DOHH2 (cell line): ENCODE data around the gene ZRANB3.

Source experiments
- EZH2phosphoT487 ChIP-seq: fragments of 200-600 bp; sonication (generic); IDR thresholded peaks from 2 replicates; pipeline ENCODE4 v1.6.1; 2017; ENCODE audit warnings: borderline replicate concordance, mild to moderate bottlenecking, antibody characterized with exemption, low read length, moderate library complexity, mixed read lengths
- TF ChIP-seq, protein P1 (sequence below): fragments of 200-600 bp; sonication (generic); IDR thresholded peaks from one replicate; pipeline ENCODE4 v1.5.1; 2014; ENCODE audit warnings: antibody characterized with exemption, mild to moderate bottlenecking, low read depth, low read length; ENCODE audit not compliant: poor library complexity, severe bottlenecking

DNA sequence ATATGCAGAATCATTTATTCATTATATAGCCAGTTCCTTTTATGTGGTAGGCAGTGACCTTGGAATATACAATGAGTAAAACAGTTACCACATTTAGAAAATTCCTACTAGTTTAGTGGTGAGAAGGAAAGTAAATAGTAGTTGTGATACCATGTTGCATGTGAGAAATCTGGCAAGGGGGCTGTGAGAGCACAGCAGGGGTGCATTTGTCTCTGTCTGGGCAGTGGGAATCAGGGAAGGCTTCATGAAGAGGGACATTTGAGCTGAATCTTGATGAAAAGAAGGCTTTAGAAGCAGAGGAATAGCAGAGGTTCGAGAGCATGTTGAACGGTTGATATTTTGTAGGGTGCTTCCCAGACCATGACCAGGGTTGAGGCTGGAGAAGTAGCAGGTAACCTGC lies 400.3 kb downstream of the ZRANB3 start:
- TF ChIP-seq, protein P1, sequence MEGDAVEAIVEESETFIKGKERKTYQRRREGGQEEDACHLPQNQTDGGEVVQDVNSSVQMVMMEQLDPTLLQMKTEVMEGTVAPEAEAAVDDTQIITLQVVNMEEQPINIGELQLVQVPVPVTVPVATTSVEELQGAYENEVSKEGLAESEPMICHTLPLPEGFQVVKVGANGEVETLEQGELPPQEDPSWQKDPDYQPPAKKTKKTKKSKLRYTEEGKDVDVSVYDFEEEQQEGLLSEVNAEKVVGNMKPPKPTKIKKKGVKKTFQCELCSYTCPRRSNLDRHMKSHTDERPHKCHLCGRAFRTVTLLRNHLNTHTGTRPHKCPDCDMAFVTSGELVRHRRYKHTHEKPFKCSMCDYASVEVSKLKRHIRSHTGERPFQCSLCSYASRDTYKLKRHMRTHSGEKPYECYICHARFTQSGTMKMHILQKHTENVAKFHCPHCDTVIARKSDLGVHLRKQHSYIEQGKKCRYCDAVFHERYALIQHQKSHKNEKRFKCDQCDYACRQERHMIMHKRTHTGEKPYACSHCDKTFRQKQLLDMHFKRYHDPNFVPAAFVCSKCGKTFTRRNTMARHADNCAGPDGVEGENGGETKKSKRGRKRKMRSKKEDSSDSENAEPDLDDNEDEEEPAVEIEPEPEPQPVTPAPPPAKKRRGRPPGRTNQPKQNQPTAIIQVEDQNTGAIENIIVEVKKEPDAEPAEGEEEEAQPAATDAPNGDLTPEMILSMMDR = no peak
- TF ChIP-seq EZH2phosphoT487 = no peak
